ENCODE results near the gene PRKAR2A.

DNA sequence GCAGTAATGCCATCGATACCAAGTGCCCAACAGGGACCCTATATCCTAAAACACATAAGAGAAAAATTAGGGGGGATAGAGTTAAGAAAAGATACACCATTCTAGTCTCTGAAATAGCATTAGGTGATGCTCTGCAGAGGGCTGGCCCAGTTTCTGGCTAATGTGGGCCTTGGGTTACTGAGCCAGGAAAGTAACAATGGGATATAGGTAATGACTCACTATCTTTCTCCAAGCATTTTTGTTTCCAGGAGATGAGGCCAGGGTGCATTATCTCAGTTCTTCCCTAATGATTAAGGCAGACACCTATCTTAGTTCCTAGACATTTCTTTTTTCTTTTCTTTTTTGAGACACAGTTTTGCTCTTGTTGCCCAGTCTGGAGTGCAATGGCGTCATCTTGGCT, 50.0 kb downstream of the PRKAR2A start:
- TF ChIP-seq CTCF (conservative IDR thresholded peaks at IDR 0.05) (no peak), EZH2 (IDR thresholded peaks at IDR 0.05; ENCODE audit: low read depth) (no peak)

Measured in PC-9 (cell line).